ENCODE measurements around the gene ESX1. TPM values are rescaled to one million over a fixed set of nuclear protein-coding genes. Genes with fewer than 3 reads are reported as not detected.

ESX1 gene
- total RNA-seq = not detected in 2 replicates
- polyA plus RNA-seq = 0.05 TPM in 1 of 2 replicates, not detected in the other
- polyA plus RNA-seq (2011; cell fraction: cytosol; rRNA removed) = not detected in 2 replicates
- polyA plus RNA-seq (2011; cell fraction: nucleus; rRNA removed) = not detected in 2 replicates
- not detected in 2 replicates for polyA plus RNA-seq (2012)
- polyA minus RNA-seq = not detected in 2 replicates
- not detected for polyA minus RNA-seq (2011; cell fraction: cytosol; rRNA and poly(A)+ RNA removed)
- polyA minus RNA-seq (2011; cell fraction: nucleus; rRNA and poly(A)+ RNA removed) = not detected in 2 replicates
- not detected for Bru-seq, nascent RNA
- not detected for BruChase-seq, experiment 1, labeled RNA remaining after a 6-hour chase
- BruChase-seq, experiment 2, labeled RNA remaining after a 2-hour chase = not detected
- long read RNA-seq = 0 reads

GRCh38 chrX:104254442-104255115 is at the start of gene ESX1:
Gene ESX1 (minus strand): TSS chrX:104254933. CDS start chrX:104254849, 84 bp downstream.
- H2AFZ ChIP-seq (ENCODE audit: low read depth, low read length) = peak within 1 kb of the TSS; percentile 51
- ChIA-PET CTCF (interaction anchor here (3.0 kb wide), 1 partner anchor 60 kb away, joined by 12 read pairs; no protein-coding TSS in a partner anchor), POLR2A (no interaction called here)
- TF ChIP-seq JUN (IDR thresholded peaks at IDR 0.05; ENCODE audit: borderline replicate concordance, insufficient read depth, insufficient read length, low read depth) (no peak), CTCF (IDR thresholded peaks at IDR 0.05; ENCODE audit: extremely low read depth in 1 of 2, insufficient read depth in 1 of 2, low read depth in 1 of 2, low read length in 2 of 2) (no peak)
- H3K79me2 ChIP-seq (ENCODE audit: control insufficient read depth, insufficient read depth, low read length) = no peaks in the 10 kb centered on the region
- BruUV-seq (replicated peaks) = no TSS peak
- no peak within 1 kb of the TSS for H3K27ac ChIP-seq (ENCODE audit: insufficient read depth, low read depth, low read length)
- no peaks in the 10 kb centered on the region for H3K36me3 ChIP-seq (ENCODE audit: control insufficient read depth in 2 of 2, extremely low read depth in 1 of 2, insufficient read depth in 2 of 2, low read length in 2 of 2)
- peak within 1 kb of the TSS in 2 of 3 experiments; percentile 12 to 17 for H3K4me3 ChIP-seq (replicated peaks in 1 of 3; ENCODE audit: insufficient read depth in 1 of 3, low read depth in 1 of 3, low read length in 3 of 3)
- peaks cover 6% of the 10 kb centered on the region for H3K4me1 ChIP-seq (ENCODE audit: control insufficient read depth, extremely low read depth, insufficient read depth, low read length)
- no peaks in the 10 kb centered on the region for H4K20me1 ChIP-seq (replicated peaks; ENCODE audit: control insufficient read depth, extremely low read depth, insufficient read depth, low read length)
- peak; percentile 26 for FAIRE-seq
- peak within 1 kb of the TSS; percentile 51 for H3K4me2 ChIP-seq (ENCODE audit: insufficient read depth, low read length)
- H3K9me3 ChIP-seq (replicated peaks; ENCODE audit: control insufficient read depth, insufficient read depth, low read length) = no peaks in the 10 kb centered on the region
- no peaks in the 10 kb centered on the region for H3K9me1 ChIP-seq (replicated peaks; ENCODE audit: control insufficient read depth, extremely low read depth, insufficient read depth, low read length)
- H3K9ac ChIP-seq (replicated peaks; ENCODE audit: extremely low read depth, insufficient read depth, low read length) = no peak within 1 kb of the TSS
- peaks cover 20 to 42% of the 10 kb centered on the region in 2 experiments for H3K27me3 ChIP-seq (ENCODE audit: control insufficient read depth in 2 of 2, insufficient read depth in 2 of 2, low read length in 2 of 2)
- dilution Hi-C loops (cut with MboI; ENCODE audit: extremely low pct_ligation_motif_present, low sequenced_read_pairs) = no loop called here
- intact Hi-C loops (cut with micrococcal nuclease) = no loop called here
- DNase-seq (ENCODE audit: low read depth, low spot score) = peak; percentile 4

GRCh38 chrX:104295636-104296035 is 40.9 kb upstream of the ESX1 start:
- no peak for FAIRE-seq
- no peak for DNase-seq (ENCODE audit: low read depth, low spot score)
- ChIA-PET POLR2A (no interaction called here), CTCF (no interaction called here)
- Histone ChIP-seq H3K4me2 (ENCODE audit: insufficient read depth, low read length) (no peak overlapping the region), H4K20me1 (replicated peaks; ENCODE audit: control insufficient read depth, extremely low read depth, insufficient read depth, low read length) (no peaks in the 10 kb centered on the region), H3K4me1 (ENCODE audit: control insufficient read depth, extremely low read depth, insufficient read depth, low read length) (no peaks in the 10 kb centered on the region), H3K27me3 (ENCODE audit: control insufficient read depth in 2 of 2, insufficient read depth in 2 of 2, low read length in 2 of 2) (no peaks in the 10 kb centered on the region), H3K9me1 (replicated peaks; ENCODE audit: control insufficient read depth, extremely low read depth, insufficient read depth, low read length) (no peaks in the 10 kb centered on the region), H3K27ac (ENCODE audit: insufficient read depth, low read depth, low read length) (no peak overlapping the region), H3K9me3 (replicated peaks; ENCODE audit: control insufficient read depth, insufficient read depth, low read length) (no peaks in the 10 kb centered on the region), H2AFZ (ENCODE audit: low read depth, low read length) (no peak overlapping the region), H3K79me2 (ENCODE audit: control insufficient read depth, insufficient read depth, low read length) (no peaks in the 10 kb centered on the region), H3K36me3 (ENCODE audit: control insufficient read depth in 2 of 2, extremely low read depth in 1 of 2, insufficient read depth in 2 of 2, low read length in 2 of 2) (no peaks in the 10 kb centered on the region), H3K9ac (replicated peaks; ENCODE audit: extremely low read depth, insufficient read depth, low read length) (no peak overlapping the region), H3K4me3 (replicated peaks in 1 of 3; ENCODE audit: insufficient read depth in 1 of 3, low read depth in 1 of 3, low read length in 3 of 3) (no peak overlapping the region)
- intact Hi-C loops (cut with micrococcal nuclease) = no loop called here
- no TSS peak for BruUV-seq (replicated peaks)
- dilution Hi-C loops (cut with MboI; ENCODE audit: extremely low pct_ligation_motif_present, low sequenced_read_pairs) = no loop called here
- no peak for TF ChIP-seq JUN (IDR thresholded peaks at IDR 0.05; ENCODE audit: borderline replicate concordance, insufficient read depth, insufficient read length, low read depth)
- TF ChIP-seq EZH2 (IDR thresholded peaks at IDR 0.05; ENCODE audit: borderline replicate concordance, low read depth, low read length, severe bottlenecking) = no peak
- no peak for TF ChIP-seq GATA2 (IDR thresholded peaks at IDR 0.05; ENCODE audit: insufficient read depth, insufficient read length, low read depth, low read length)
- TF ChIP-seq POLR2AphosphoS5 (IDR thresholded peaks at IDR 0.05; ENCODE audit: insufficient read depth, low read depth, low read length) = no peak
- TF ChIP-seq CTCF (IDR thresholded peaks at IDR 0.05; ENCODE audit: extremely low read depth in 1 of 2, insufficient read depth in 1 of 2, low read depth in 1 of 2, low read length in 2 of 2) = no peak
- no peak for TF ChIP-seq MAX (IDR thresholded peaks at IDR 0.05; ENCODE audit: insufficient read depth, insufficient read length)
- TF ChIP-seq POLR2A (IDR thresholded peaks at IDR 0.05; ENCODE audit: low read depth, low read length) = no peak

All from endothelial cell of umbilical vein (primary cell).